SH-SY5Y (cell line): ENCODE data around the gene CDR2L.

ENCODE experiments used
- GATA2 ChIP-seq: IDR thresholded peaks from 2 replicates; pipeline ENCODE4 v1.6.1; 2011; ENCODE audit warnings: mild to moderate bottlenecking, low read depth, low read length
- GATA3 ChIP-seq: IDR thresholded peaks from 2 replicates; pipeline ENCODE4 v1.6.1; 2011; ENCODE audit warnings: low read depth, mild to moderate bottlenecking, low read length, moderate library complexity

GRCh38 chr17:74954665-74955421 is 32.6 kb upstream of the CDR2L start:
- TF ChIP-seq GATA2 (peak; percentile 60; the same call in 1 of the 2 replicates), GATA3 (no peak)
